GM12878 (cell line): Measurements from ENCODE around the gene SMIM14. TPM values are rescaled to one million over a fixed set of nuclear protein-coding genes. Genes with fewer than 3 reads are reported as not detected.
A peak's percentile ranks its signal among the peaks of the same experiment; 100 is the strongest.

Experiments
- ATF2 ChIP-seq: IDR thresholded peaks from 2 replicates; pipeline ENCODE4 v1.6.1; 2012; ENCODE audit warnings: low read length, inconsistent platforms
- BCL3 ChIP-seq: IDR thresholded peaks from 2 replicates; pipeline ENCODE4 v1.6.1; 2011; ENCODE audit warnings: borderline replicate concordance, low read depth, mild to moderate bottlenecking, moderate library complexity, low read length; ENCODE audit not compliant: insufficient read depth, poor library complexity, severe bottlenecking
- BMI1 ChIP-seq: fragments of 450-650 bp; IDR thresholded peaks from 2 replicates; pipeline ENCODE4 v1.6.1; 2016; ENCODE audit warnings: mild to moderate bottlenecking, moderate library complexity, borderline replicate concordance
- DPF2 ChIP-seq: fragments of 450-650 bp; IDR thresholded peaks from 2 replicates; pipeline ENCODE4 v1.6.1; 2017; ENCODE audit warnings: mild to moderate bottlenecking
- E2F8 ChIP-seq: fragments of 450-650 bp; IDR thresholded peaks from 2 replicates; pipeline ENCODE4 v1.6.1; 2018; ENCODE audit warnings: mild to moderate bottlenecking, low read depth, moderate library complexity; ENCODE audit not compliant: partially characterized antibody
- GATAD2B ChIP-seq: fragments of 450-650 bp; conservative IDR thresholded peaks from 2 replicates; pipeline ENCODE4 v1.6.1; 2017; ENCODE audit warnings: low read depth, mild to moderate bottlenecking, moderate library complexity
- IRF4 ChIP-seq: IDR thresholded peaks from 2 replicates; pipeline ENCODE4 v1.6.1; 2011; ENCODE audit warnings: low read depth, low read length
- KAT2A ChIP-seq: conservative IDR thresholded peaks from 2 replicates; pipeline ENCODE4 v1.6.1; 2011; ENCODE audit warnings: low read depth, low read length; ENCODE audit not compliant: control insufficient read depth
- MLLT1 ChIP-seq: fragments of 450-650 bp; IDR thresholded peaks from 2 replicates; pipeline ENCODE4 v1.6.1; 2016; ENCODE audit warnings: mild to moderate bottlenecking
- MTA2 ChIP-seq: fragments of 450-650 bp; IDR thresholded peaks from 2 replicates; pipeline ENCODE4 v1.6.1; 2016; ENCODE audit warnings: low read depth, mild to moderate bottlenecking, moderate library complexity
- MTA3 ChIP-seq: IDR thresholded peaks from 2 replicates; pipeline ENCODE4 v1.6.1; 2012; ENCODE audit warnings: low read length, inconsistent platforms, borderline replicate concordance
- MYB ChIP-seq: fragments of 150-350 bp; IDR thresholded peaks from 2 replicates; pipeline ENCODE4 v1.6.1; 2014; ENCODE audit warnings: mild to moderate bottlenecking, low read depth, low read length, borderline replicate concordance
- NBN ChIP-seq: fragments of 450-650 bp; IDR thresholded peaks from 2 replicates; pipeline ENCODE4 v1.6.1; 2016
- POLR2AphosphoS5 ChIP-seq: IDR thresholded peaks from 2 replicates; pipeline ENCODE4 v1.6.1; 2011; ENCODE audit warnings: mild to moderate bottlenecking, low read length, inconsistent platforms
- RCOR1 ChIP-seq: conservative IDR thresholded peaks from 2 replicates; pipeline ENCODE4 v1.6.1; 2012; ENCODE audit warnings: low read depth, low read length, improper control_type of control experiment
- RUNX3 ChIP-seq: IDR thresholded peaks from 2 replicates; pipeline ENCODE4 v1.6.1; 2012; ENCODE audit warnings: low read length, inconsistent platforms
- SIX5 ChIP-seq: IDR thresholded peaks from 2 replicates; pipeline ENCODE4 v1.6.1; 2011; ENCODE audit warnings: mild to moderate bottlenecking, low read depth, low read length, moderate library complexity; ENCODE audit not compliant: severe bottlenecking
- SP1 ChIP-seq: IDR thresholded peaks from one replicate; pipeline ENCODE4 v1.6.1; 2011; ENCODE audit warnings: low read depth, low read length
- STAT3 ChIP-seq: IDR thresholded peaks from 2 replicates; pipeline ENCODE4 v1.6.1; 2011; ENCODE audit warnings: low read depth, low read length, improper control_type of control experiment
- TAF1 ChIP-seq: IDR thresholded peaks from 2 replicates; pipeline ENCODE4 v1.6.1; 2011; ENCODE audit warnings: mild to moderate bottlenecking, low read depth, low read length, borderline replicate concordance
- TARDBP ChIP-seq: IDR thresholded peaks from 2 replicates; pipeline ENCODE4 v1.6.1; 2016; ENCODE audit warnings: borderline replicate concordance
- TCF7 ChIP-seq: IDR thresholded peaks from 2 replicates; pipeline ENCODE4 v1.6.1; 2014; ENCODE audit warnings: antibody characterized with exemption, borderline replicate concordance
- YY1 ChIP-seq: IDR thresholded peaks from 2 replicates; pipeline ENCODE4 v1.6.1; 2011; ENCODE audit warnings: low read depth, mild to moderate bottlenecking, low read length
- polyA plus RNA-seq, 11 experiments: library from polyadenylated mRNA; depleted of rRNA in 4 of 11; unstranded in 6 of 11; stranded (reverse) in 5 of 11; fragments of >200 nt; fragmentation: Nextera tagmentation in 4 of 11; fragmentation: Illumina TruSeq in 1 of 11; extraction: Ambion mirVana in 4 of 11; extraction: Trizol in 1 of 11; gene quantifications; 1 replicate in 1 of 11; 2 replicates in 10 of 11; pipeline versions ENCODE4 v1.2.1 to v1.2.3, GENCODE V29; 2011 to 2016; ENCODE audit warnings: inconsistent platforms in 2 of 11, missing spikeins in 2 of 11, low read depth in 1 of 11
- total RNA-seq, 4 experiments: library from RNA; depleted of rRNA in 3 of 4; stranded (reverse); fragments of >200 nt in 3 of 4; fragmentation: Illumina TruSeq in 1 of 4; extraction: Trizol in 1 of 4; gene quantifications; 2 replicates each; pipeline versions ENCODE4 v1.2.1 to v1.2.3, GENCODE V29; 2013 to 2021

SMIM14 gene
- total and polyA plus RNA-seq, 10 of the 15 experiments (the other 5 are each of a cell fraction or from before 2014, with no cell fraction given) = 125 to 671 (median 188) TPM

- TF ChIP-seq TAF1 = 0 out of 2 replicates have a peak, but pooled peaks have one; percentile 39
- TF ChIP-seq RCOR1 = 0 out of 2 replicates have a peak, but pooled peaks have one; percentile 64
- TF ChIP-seq BCL3 = peak; percentile 83
- TF ChIP-seq MTA2 = peak; percentile 99
- 0 out of 2 replicates have a peak, but pooled peaks have one; percentile 34 for TF ChIP-seq POLR2AphosphoS5
- TF ChIP-seq KAT2A = no peak
- TF ChIP-seq NBN = peak; percentile 99
- TF ChIP-seq MTA3 = peak; percentile 93
- TF ChIP-seq IRF4 = peak; percentile 99
- TF ChIP-seq SIX5 = peak; percentile 14
- TF ChIP-seq SP1 = peak; percentile 81
- TF ChIP-seq YY1 = 0 out of 2 replicates have a peak, but pooled peaks have one; percentile 36
- peak; percentile 98 for TF ChIP-seq ATF2
- peak; percentile 100 for TF ChIP-seq DPF2
- no peak for TF ChIP-seq E2F8
- TF ChIP-seq GATAD2B = peak; percentile 97
- no peak for TF ChIP-seq TARDBP
- TF ChIP-seq MLLT1 = peak; percentile 96
- TF ChIP-seq MYB = 0 out of 2 replicates have a peak, but pooled peaks have one; percentile 20
- TF ChIP-seq BMI1 = peak; percentile 95
- peak; percentile 32; the same call in 1 of the 2 replicates for TF ChIP-seq STAT3
- TF ChIP-seq RUNX3 = peak; percentile 98
- peak; percentile 86 for TF ChIP-seq TCF7
Measured at GRCh38 chr4:39609454-39609931, 29.2 kb downstream of the SMIM14 start (continued).
